ENCODE data around the gene LSM4.
A peak's percentile ranks its signal among the peaks of the same experiment; 100 is the strongest.

LSM4 gene

GRCh38 chr19:18290302-18291018 lies 32.4 kb downstream of the LSM4 start:
- H3K9ac ChIP-seq: peak overlapping the region; percentile 81 to 98 (median 92); a peak in 21 of 22 replicates
- H3K36me3 ChIP-seq: no peaks in the 10 kb centered on the region
- H3K4me1 ChIP-seq: peaks cover 54 to 86% (median 73%) of the 10 kb centered on the region in 10 experiments
- H4K20me1 ChIP-seq: no peaks in the 10 kb centered on the region
- no peaks in the 10 kb centered on the region for H3K27me3 ChIP-seq
- H3K4me2 ChIP-seq: peak overlapping the region; percentile 88 to 99 (median 94)
- peak overlapping the region in 1 of 10 experiments; percentile 35; a peak in 4 of 20 replicates for H3K4me3 ChIP-seq
- peak overlapping the region; percentile 93 to 99 (median 98) for H3K27ac ChIP-seq
- no peaks in the 10 kb centered on the region for H3K9me3 ChIP-seq (replicated peaks in 1 of 11)
- no peak for TF ChIP-seq Cebpa-rat (IDR thresholded peaks at IDR 0.05)

- H3K9me3 ChIP-seq (replicated peaks in 1 of 11): no peaks in the 10 kb centered on the region
- peaks cover 62 to 92% (median 80%) of the 10 kb centered on the region in 10 experiments for H3K4me1 ChIP-seq
- peak overlapping the region; percentile 88 to 99 (median 94) for H3K4me2 ChIP-seq
- H4K20me1 ChIP-seq: no peaks in the 10 kb centered on the region
- no peak for TF ChIP-seq Cebpa-rat (IDR thresholded peaks at IDR 0.05)
- H3K27ac ChIP-seq: peak overlapping the region; percentile 59 to 99 (median 97); a peak in 20 of 22 replicates
- no peaks in the 10 kb centered on the region for H3K27me3 ChIP-seq
- H3K36me3 ChIP-seq: no peaks in the 10 kb centered on the region
- H3K4me3 ChIP-seq: peak overlapping the region in 1 of 10 experiments; percentile 35; a peak in 2 of 20 replicates
- H3K9ac ChIP-seq: peak overlapping the region; percentile 11 to 97 (median 60); a peak in 17 of 22 replicates
Observed at GRCh38 chr19:18289471-18290301, 33.2 kb downstream of the LSM4 start.

- Histone ChIP-seq H3K9ac (peak overlapping the region in 3 of 11 experiments; percentile 6 to 25 (median 16); a peak in 3 of 22 replicates), H3K27me3 (no peaks in the 10 kb centered on the region), H3K4me2 (peak overlapping the region in 7 of 11 experiments; percentile 3 to 94 (median 11); a peak in 4 of 22 replicates), H3K4me1 (peaks cover 59 to 90% (median 78%) of the 10 kb centered on the region in 10 experiments), H4K20me1 (no peaks in the 10 kb centered on the region), H3K27ac (peak overlapping the region in 3 of 11 experiments; percentile 23 to 45 (median 27); a peak in 3 of 22 replicates), H3K9me3 (replicated peaks in 1 of 11) (no peaks in the 10 kb centered on the region), H3K4me3 (no peak overlapping the region), H3K36me3 (no peaks in the 10 kb centered on the region)
- no peak for TF ChIP-seq Cebpa-rat (IDR thresholded peaks at IDR 0.05)
Observed at GRCh38 chr19:18287836-18288772, 34.8 kb downstream of the LSM4 start.

- Histone ChIP-seq H3K4me3 (no peak overlapping the region), H3K36me3 (no peaks in the 10 kb centered on the region), H3K4me2 (peak overlapping the region in 7 of 11 experiments; percentile 16 to 71 (median 28); a peak in 4 of 22 replicates), H3K9me3 (replicated peaks in 1 of 11) (no peaks in the 10 kb centered on the region), H3K27me3 (no peaks in the 10 kb centered on the region), H3K27ac (peak overlapping the region in 3 of 11 experiments; percentile 6 to 45 (median 28); a peak in 2 of 22 replicates), H4K20me1 (no peaks in the 10 kb centered on the region), H3K4me1 (peaks cover 66 to 91% (median 79%) of the 10 kb centered on the region in 10 experiments), H3K9ac (peak overlapping the region in 4 of 11 experiments; percentile 6 to 26 (median 20); a peak in 1 of 22 replicates)
- TF ChIP-seq Cebpa-rat (IDR thresholded peaks at IDR 0.05): no peak
Observed at GRCh38 chr19:18286973-18287635, 35.8 kb downstream of the LSM4 start.

- peak overlapping the region; percentile 22 to 73 (median 48) for H3K4me2 ChIP-seq
Observed at GRCh38 chr19:18284712-18285360, 38.0 kb downstream of the LSM4 start.

GRCh38 chr19:18283338-18283737 lies 39.5 kb downstream of the LSM4 start:
- H3K4me2 ChIP-seq: peak overlapping the region in 9 of 11 experiments; percentile 89 to 98 (median 93); a peak in 16 of 22 replicates
- no peak for TF ChIP-seq Cebpa-rat (IDR thresholded peaks at IDR 0.05)
- no peak overlapping the region for H3K4me3 ChIP-seq
- peaks cover 8 to 10% (median 9%) of the 10 kb centered on the region in 11 experiments for H3K36me3 ChIP-seq
- no peaks in the 10 kb centered on the region for H3K9me3 ChIP-seq (replicated peaks in 1 of 11)
- peak overlapping the region in 5 of 11 experiments; percentile 93 to 99 (median 99); a peak in 11 of 22 replicates for H3K9ac ChIP-seq
- H3K27me3 ChIP-seq: no peaks in the 10 kb centered on the region
- peak overlapping the region in 9 of 11 experiments; percentile 93 to 100 (median 98); a peak in 15 of 22 replicates for H3K27ac ChIP-seq
- peaks cover 22 to 30% (median 28%) of the 10 kb centered on the region in 11 experiments for H4K20me1 ChIP-seq
- H3K4me1 ChIP-seq: peaks cover 45 to 70% (median 54%) of the 10 kb centered on the region in 10 experiments

More at GRCh38 chr19:18284712-18285360, 38.0 kb downstream of the LSM4 start:
- Histone ChIP-seq H3K4me1 (peaks cover 44 to 75% (median 59%) of the 10 kb centered on the region in 10 experiments), H3K9ac (peak overlapping the region in 10 of 11 experiments; percentile 11 to 58 (median 46); a peak in 17 of 22 replicates), H3K36me3 (no peaks in the 10 kb centered on the region), H4K20me1 (peaks cover 10 to 15% (median 15%) of the 10 kb centered on the region in 11 experiments; a peak in 19 of 22 replicates), H3K27ac (peak overlapping the region; percentile 2 to 57 (median 43); a peak in 16 of 22 replicates), H3K27me3 (no peaks in the 10 kb centered on the region), H3K9me3 (replicated peaks in 1 of 11) (no peaks in the 10 kb centered on the region), H3K4me3 (no peak overlapping the region)
- TF ChIP-seq Cebpa-rat (IDR thresholded peaks at IDR 0.05): no peak

- H3K9me3 ChIP-seq (replicated peaks in 1 of 11): no peaks in the 10 kb centered on the region
- peak overlapping the region; percentile 47 to 67 (median 58); a peak in 18 of 20 replicates for H3K4me3 ChIP-seq
- no peaks in the 10 kb centered on the region for H3K27me3 ChIP-seq
- peak overlapping the region; percentile 93 to 100 (median 98) for H3K27ac ChIP-seq
- H3K4me2 ChIP-seq: peak overlapping the region; percentile 81 to 98 (median 93)
- TF ChIP-seq Cebpa-rat (IDR thresholded peaks at IDR 0.05): no peak
- H4K20me1 ChIP-seq: peaks cover 27 to 36% (median 34%) of the 10 kb centered on the region in 11 experiments
- peak overlapping the region; percentile 93 to 99 (median 98) for H3K9ac ChIP-seq
- H3K4me1 ChIP-seq: peaks cover 50 to 70% (median 58%) of the 10 kb centered on the region in 10 experiments
- peaks cover 14 to 15% (median 15%) of the 10 kb centered on the region in 11 experiments for H3K36me3 ChIP-seq
Observed at GRCh38 chr19:18282788-18283141, 40.1 kb downstream of the LSM4 start.
